Chondrocyte (in vitro differentiated cells): ENCODE data around the gene PAQR5. TPM values are rescaled to one million over a fixed set of nuclear protein-coding genes. Genes with fewer than 3 reads are reported as not detected.
"Not testable (repeated sequence)": the region's sequence is repeated elsewhere in the genome, so short reads cannot be mapped to it uniquely, and the experiment has no call there.

Experiments used
- DNase-seq: peaks from one replicate; pipeline ENCODE4 v3.0.0; 2021; ENCODE audit warnings: mixed read lengths, low spot score
- H3K27ac Mint-ChIP-seq: one replicate; pipeline ENCODE4 v1.8.0; 2021; ENCODE audit warnings: mild to moderate bottlenecking, moderate library complexity, mixed read lengths; ENCODE audit not compliant: unreplicated experiment
- H3K27me3 Mint-ChIP-seq: 2 replicates; pipeline ENCODE4 v1.8.0; 2021; ENCODE audit warnings: low read depth, mixed read lengths
- H3K36me3 Mint-ChIP-seq: 2 replicates; pipeline ENCODE4 v1.8.0; 2021; ENCODE audit warnings: low read depth, mixed read lengths
- H3K4me1 Mint-ChIP-seq: 2 replicates; pipeline ENCODE4 v1.8.0; 2021; ENCODE audit warnings: low read depth, mild to moderate bottlenecking, mixed read lengths
- H3K4me3 Mint-ChIP-seq: one replicate; pipeline ENCODE4 v1.8.0; 2021; ENCODE audit warnings: mild to moderate bottlenecking, moderate library complexity, mixed read lengths; ENCODE audit not compliant: unreplicated experiment
- H3K9me3 Mint-ChIP-seq: 2 replicates; pipeline ENCODE4 v1.8.0; 2021; ENCODE audit warnings: low read depth, mixed read lengths
- total RNA-seq: library from RNA; stranded (reverse); gene quantifications from 3 replicates; pipeline ENCODE4 v1.2.1, GENCODE V29; 2021
- TF ChIP-seq, protein P1 (sequence below): fragments of 200-600 bp; sonication (generic); IDR thresholded peaks from 2 replicates; pipeline ENCODE4 v1.5.0; 2021; ENCODE audit warnings: antibody characterized with exemption, mild to moderate bottlenecking, moderate library complexity

The PAQR5 gene
- total RNA-seq, 1 donor from 2014 or later, result 0.20 TPM

DNA sequence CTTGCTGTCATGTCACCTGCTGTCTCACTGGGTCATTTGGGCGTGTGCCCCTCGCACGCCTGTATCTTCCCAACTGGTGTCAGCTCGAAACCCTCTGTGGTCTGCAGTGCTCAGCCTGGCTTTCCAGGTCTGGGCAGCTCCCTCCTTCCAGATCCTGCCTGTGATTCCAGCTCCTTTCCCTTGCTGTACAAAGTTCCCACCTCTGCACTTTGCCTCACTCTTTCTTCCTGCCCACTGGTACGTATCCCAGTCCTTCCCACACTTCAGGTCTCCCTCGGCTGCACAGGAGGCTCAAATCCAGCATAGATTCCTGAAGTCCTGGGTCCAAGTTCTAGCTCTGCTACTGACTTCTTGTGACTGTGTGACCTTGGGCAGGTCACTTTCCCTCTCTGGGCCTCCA is 2.1 kb upstream of the PAQR5 start:
- no peak overlapping the region for H3K27ac Mint-ChIP-seq
- no peak for DNase-seq
- peaks cover 22% of the 10 kb centered on the region for H3K27me3 Mint-ChIP-seq
- peaks cover 4% of the 10 kb centered on the region for H3K4me1 Mint-ChIP-seq
- TF ChIP-seq, protein P1, sequence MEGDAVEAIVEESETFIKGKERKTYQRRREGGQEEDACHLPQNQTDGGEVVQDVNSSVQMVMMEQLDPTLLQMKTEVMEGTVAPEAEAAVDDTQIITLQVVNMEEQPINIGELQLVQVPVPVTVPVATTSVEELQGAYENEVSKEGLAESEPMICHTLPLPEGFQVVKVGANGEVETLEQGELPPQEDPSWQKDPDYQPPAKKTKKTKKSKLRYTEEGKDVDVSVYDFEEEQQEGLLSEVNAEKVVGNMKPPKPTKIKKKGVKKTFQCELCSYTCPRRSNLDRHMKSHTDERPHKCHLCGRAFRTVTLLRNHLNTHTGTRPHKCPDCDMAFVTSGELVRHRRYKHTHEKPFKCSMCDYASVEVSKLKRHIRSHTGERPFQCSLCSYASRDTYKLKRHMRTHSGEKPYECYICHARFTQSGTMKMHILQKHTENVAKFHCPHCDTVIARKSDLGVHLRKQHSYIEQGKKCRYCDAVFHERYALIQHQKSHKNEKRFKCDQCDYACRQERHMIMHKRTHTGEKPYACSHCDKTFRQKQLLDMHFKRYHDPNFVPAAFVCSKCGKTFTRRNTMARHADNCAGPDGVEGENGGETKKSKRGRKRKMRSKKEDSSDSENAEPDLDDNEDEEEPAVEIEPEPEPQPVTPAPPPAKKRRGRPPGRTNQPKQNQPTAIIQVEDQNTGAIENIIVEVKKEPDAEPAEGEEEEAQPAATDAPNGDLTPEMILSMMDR, result no peak
- no peak overlapping the region for H3K4me3 Mint-ChIP-seq
- no peaks in the 10 kb centered on the region for H3K9me3 Mint-ChIP-seq
- H3K36me3 Mint-ChIP-seq, result no peaks in the 10 kb centered on the region

DNA sequence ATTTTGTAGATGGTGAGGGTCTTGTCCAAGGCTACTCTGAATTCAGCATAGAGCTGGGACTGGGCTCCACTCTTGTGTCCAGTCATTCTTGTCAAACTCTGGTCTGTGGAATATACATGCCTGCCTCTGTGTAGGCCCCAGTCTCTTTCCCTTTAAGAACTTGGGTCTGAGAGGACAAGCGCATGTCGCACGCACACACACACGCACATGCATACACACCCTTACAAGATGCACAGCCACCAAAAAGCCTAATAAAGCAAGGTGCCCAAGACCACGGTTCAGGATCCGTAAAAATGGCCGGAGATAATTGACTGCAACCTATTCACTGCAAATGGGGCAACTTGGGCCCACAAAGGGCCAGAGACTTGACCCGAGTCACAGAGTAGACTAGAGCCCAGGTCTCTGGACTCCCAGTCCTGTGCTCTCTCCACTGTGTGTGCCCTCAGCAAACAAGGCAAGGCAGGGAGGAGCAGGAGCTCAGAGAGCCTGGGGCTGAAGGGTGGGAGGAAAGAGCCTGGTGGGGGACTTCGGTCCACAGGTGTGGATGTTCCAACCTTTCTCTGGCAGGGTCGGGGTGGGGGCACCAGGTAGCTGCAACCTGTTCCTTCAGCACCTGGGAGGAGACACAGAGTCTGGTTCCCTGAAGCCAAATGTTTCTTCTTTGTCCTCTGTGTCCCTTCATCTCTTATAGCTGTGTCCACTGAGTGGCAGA is 914 bp upstream of the PAQR5 start:
- no peak for DNase-seq
- peaks cover 22% of the 10 kb centered on the region for H3K27me3 Mint-ChIP-seq
- H3K27ac Mint-ChIP-seq, result no peak overlapping the region
- H3K4me1 Mint-ChIP-seq, result peaks cover 4% of the 10 kb centered on the region
- H3K36me3 Mint-ChIP-seq, result no peaks in the 10 kb centered on the region
- TF ChIP-seq, protein P1, result no peak
- peak overlapping the region; percentile 62 for H3K4me3 Mint-ChIP-seq
- H3K9me3 Mint-ChIP-seq, result no peaks in the 10 kb centered on the region

DNA sequence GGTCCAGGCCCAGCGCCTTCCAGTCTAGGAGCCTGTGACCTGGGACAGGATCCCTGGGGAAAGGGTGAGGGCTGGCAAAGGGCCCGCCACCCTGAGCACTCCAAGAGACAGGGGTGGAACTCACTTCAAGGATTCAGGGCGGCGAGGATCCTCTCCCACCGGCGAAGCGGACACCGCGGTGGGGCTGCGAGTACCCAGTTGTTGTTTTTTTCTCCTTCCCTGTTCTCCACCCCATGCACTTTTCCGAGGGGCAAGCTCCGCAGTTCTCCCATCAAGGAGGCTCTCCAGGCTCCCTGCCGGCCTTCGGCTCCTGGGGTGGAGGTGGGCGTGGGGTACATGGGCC is 387 bp upstream of the PAQR5 start:
- H3K27me3 Mint-ChIP-seq, result peaks cover 22% of the 10 kb centered on the region
- H3K9me3 Mint-ChIP-seq, result no peaks in the 10 kb centered on the region
- H3K4me1 Mint-ChIP-seq, result peaks cover 4% of the 10 kb centered on the region
- TF ChIP-seq, protein P1, result no peak
- peak overlapping the region; percentile 62 for H3K4me3 Mint-ChIP-seq
- H3K27ac Mint-ChIP-seq, result no peak overlapping the region
- no peaks in the 10 kb centered on the region for H3K36me3 Mint-ChIP-seq
- no peak for DNase-seq

DNA sequence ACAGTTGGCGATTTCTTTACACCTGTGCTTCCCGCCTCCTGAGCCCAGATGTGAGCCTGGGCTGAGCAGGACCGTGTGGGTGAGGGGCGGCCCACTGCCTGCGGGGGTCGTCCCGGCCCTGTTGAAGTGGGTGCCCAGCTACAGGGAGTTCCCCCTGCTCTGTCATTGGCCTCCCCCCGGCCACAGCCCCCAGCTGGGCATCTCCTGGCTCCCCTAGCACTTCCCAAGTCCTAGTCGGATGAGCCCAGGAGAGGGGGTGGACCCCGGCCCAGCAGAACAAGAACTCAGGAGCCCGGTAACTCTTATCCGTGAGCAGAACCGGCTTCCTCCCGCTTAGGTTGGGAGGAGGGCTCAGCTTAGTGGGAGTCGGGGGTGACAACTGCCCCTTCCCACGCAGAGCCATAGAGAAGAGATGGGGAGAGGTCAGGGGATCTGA is 757 bp downstream of the PAQR5 start:
- Mint-ChIP-seq H3K27me3 (peaks cover 22% of the 10 kb centered on the region), H3K36me3 (no peaks in the 10 kb centered on the region), H3K4me1 (peaks cover 9% of the 10 kb centered on the region), H3K27ac (no peak overlapping the region), H3K9me3 (no peaks in the 10 kb centered on the region), H3K4me3 (peak overlapping the region; percentile 33)
- TF ChIP-seq, protein P1, result no peak
- DNase-seq, result no peak

DNA sequence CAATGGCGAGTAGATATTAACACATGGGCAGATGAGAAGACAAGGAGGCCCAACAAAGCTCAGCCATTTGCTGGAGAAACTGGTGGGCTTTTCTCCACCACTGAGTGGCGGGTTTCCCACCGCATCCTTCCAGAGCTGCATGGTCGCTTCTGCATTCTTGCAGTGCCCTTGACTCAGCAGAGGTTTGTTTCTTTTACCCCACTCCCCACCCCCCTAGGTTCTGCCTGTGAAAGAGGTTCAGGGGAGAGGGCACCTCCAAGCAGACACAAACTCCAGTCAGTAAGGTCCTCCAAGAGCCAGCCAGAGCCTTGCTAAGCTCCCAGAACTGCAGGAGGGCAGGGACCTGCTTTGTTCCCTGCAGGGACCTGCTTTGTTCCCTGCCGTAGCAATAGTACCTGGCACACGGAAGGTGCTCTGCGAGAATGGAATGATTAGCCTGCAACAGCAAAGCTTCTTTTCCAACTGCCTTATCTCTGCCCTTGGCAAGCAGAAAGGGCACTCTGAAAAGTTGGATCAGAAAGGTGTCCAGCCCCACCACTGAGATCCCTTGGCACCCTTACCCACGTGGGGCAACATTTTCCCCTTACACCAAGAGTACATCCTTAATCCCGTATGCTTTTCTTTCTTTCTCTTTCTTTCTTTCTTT is 1.4 kb downstream of the PAQR5 start:
- Mint-ChIP-seq H3K4me1 (peaks cover 15% of the 10 kb centered on the region), H3K36me3 (no peaks in the 10 kb centered on the region), H3K27me3 (peaks cover 22% of the 10 kb centered on the region), H3K9me3 (no peaks in the 10 kb centered on the region), H3K27ac (no peak overlapping the region), H3K4me3 (peak overlapping the region; percentile 4)
- DNase-seq, result no peak
- TF ChIP-seq, protein P1, result no peak

DNA sequence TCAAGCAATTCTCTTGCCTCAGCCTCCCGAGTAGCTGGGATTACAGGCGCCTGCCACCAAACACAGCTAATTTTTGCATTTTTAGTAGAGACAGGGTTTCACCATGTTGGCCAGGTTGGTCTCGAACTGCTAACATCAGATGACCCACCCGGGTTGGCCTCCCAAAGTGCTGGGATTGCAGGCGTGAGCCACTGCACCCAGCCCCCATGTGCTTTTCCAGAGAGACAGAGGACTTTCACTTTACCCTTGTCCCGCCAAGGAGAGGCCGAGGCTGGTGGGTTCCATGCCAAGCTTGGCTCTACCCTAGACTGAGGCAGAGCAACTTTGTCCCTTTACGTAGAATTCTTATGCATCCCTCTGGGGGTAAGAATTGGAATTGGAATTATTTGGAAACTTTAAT is 2.4 kb downstream of the PAQR5 start:
- peaks cover 19% of the 10 kb centered on the region for H3K27me3 Mint-ChIP-seq
- H3K4me3 Mint-ChIP-seq, H3K27ac Mint-ChIP-seq, DNase-seq, H3K9me3 Mint-ChIP-seq, H3K36me3 Mint-ChIP-seq: not testable (repeated sequence)
- peaks cover 24% of the 10 kb centered on the region for H3K4me1 Mint-ChIP-seq

DNA sequence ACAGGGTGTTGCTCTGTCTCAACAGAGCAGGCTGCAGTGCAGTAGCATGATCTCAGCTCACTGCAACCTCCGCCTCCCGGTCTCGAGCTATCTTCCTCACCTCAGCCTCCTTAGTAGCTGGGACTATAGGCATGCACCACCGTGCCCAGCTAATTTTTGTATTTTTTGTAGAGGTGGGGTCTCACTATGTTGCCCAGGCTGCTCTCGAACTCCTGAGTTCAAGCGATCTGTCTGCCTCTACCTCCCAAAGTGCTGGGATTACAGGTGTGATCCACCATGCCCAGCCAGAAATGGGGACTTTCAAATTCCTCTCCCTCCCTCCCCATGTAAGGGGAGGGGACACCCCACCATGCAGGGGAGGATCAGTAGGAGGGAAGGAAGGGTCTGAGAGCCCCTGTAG is 3.4 kb downstream of the PAQR5 start:
- DNase-seq, H3K4me3 Mint-ChIP-seq, H3K27ac Mint-ChIP-seq, H3K36me3 Mint-ChIP-seq, H3K9me3 Mint-ChIP-seq: not testable (repeated sequence)
- Mint-ChIP-seq H3K4me1 (peaks cover 27% of the 10 kb centered on the region), H3K27me3 (peaks cover 11% of the 10 kb centered on the region)
